GM19467 (cell line): ENCODE data around the gene RIMBP3B.
"Not testable (repeated sequence)": the region's sequence is repeated elsewhere in the genome, so short reads cannot be mapped to it uniquely, and the experiment has no call there.

Experiments used
- ATAC-seq: cut with Tn5 transposase; IDR thresholded peaks from one replicate; pipeline ENCODE4 v1.9.1; 2021; ENCODE audit warnings: mild to moderate bottlenecking, moderate library complexity; ENCODE audit not compliant: unreplicated experiment

RIMBP3B gene

GRCh38 chr22:21383701-21384467 is at the start of gene RIMBP3B:
Gene RIMBP3B, plus strand, starts transcription at chr22:21383751. Its CDS starts 108 bp downstream, at chr22:21383859.
- peak; percentile 60 for ATAC-seq

DNA sequence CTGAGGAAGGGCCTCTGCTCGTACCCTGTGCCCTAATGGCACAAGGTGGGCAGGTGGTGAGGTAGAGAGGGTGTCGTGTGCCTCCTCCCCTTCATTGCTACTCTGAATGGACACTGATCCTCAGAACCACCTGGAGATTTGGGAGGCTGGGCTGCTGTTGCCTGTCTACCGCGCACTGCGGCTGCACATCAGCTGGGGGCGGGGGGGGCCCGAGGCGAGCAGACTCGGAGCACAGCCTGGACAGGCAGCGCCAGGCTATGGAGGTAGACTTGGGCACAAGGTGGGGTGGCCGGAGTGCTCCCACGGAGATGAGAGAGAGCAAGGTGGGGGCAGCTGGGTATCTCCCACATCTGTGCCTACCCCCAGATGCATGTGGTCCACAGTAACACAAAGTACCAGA is 26.0 kb upstream of the RIMBP3B start:
- not testable (repeated sequence) for ATAC-seq

DNA sequence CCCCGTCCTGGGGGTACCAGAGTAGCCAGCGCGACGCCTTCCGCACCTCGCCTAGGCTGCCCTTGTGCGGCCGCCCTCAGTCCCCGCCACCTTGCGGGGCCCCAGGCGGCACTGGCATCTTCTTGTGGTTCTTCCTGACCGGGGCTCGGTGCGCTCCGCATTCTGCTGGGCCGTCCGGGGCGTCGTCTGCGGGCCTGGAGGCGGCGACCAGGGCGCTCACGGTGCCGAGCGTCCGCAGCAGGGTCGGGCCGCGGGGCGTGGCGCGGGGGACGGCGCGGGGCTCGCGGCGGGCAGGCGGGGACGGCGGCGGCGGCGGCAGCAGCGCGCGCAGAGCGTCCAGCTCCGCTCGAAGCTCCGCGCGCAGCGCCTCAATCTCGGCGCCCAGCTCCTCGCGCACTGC is 23.0 kb upstream of the RIMBP3B start:
- not testable (repeated sequence) for ATAC-seq

GRCh38 chr22:21362473-21362872 is 21.1 kb upstream of the RIMBP3B start:
- ATAC-seq = not testable (repeated sequence)

- ATAC-seq = not testable (repeated sequence)
Measured at GRCh38 chr22:21363061-21363460, 20.5 kb upstream of the RIMBP3B start.

GRCh38 chr22:21363803-21364202 is 19.7 kb upstream of the RIMBP3B start:
- not testable (repeated sequence) for ATAC-seq

DNA sequence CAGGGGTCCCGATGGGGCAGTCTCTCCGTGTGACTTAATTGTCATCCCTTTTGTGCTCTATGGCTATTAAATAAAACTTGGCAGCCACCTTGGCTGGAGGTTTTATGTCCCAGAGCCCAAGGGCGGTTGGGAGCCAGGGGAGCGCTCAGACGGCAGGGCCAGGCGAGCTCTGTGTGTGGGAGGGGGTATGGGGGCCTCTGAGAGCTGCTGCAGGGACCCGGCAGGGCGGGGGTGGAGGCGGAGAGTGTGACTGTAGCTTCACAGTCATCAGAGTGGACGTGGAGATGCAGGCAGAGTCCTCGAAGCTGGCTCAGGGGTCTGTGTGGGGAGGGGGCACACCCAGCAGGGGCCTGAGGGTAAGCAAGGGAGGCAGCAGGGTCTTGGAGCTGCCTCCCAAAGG is 19.2 kb upstream of the RIMBP3B start:
- ATAC-seq = not testable (repeated sequence)

DNA sequence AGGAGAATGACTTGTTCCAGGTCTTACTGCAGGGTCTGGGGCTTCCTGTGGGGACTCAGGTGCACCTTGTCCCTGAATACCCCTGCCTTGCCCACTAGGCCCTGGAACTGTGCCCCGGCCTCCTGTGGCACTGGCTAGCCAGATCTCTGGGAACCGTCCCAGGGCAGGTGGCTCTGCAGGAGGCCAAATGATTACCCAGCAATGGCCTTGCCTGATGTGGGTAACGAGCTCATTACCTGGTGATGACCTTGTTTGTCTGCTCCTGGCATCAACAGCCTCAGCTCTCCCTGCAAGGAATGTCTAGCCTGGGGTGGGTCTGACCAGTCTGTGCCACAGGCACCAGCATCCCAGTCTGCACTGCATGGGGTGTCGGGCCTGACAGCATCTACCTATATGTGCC is 18.2 kb upstream of the RIMBP3B start:
- not testable (repeated sequence) for ATAC-seq

DNA sequence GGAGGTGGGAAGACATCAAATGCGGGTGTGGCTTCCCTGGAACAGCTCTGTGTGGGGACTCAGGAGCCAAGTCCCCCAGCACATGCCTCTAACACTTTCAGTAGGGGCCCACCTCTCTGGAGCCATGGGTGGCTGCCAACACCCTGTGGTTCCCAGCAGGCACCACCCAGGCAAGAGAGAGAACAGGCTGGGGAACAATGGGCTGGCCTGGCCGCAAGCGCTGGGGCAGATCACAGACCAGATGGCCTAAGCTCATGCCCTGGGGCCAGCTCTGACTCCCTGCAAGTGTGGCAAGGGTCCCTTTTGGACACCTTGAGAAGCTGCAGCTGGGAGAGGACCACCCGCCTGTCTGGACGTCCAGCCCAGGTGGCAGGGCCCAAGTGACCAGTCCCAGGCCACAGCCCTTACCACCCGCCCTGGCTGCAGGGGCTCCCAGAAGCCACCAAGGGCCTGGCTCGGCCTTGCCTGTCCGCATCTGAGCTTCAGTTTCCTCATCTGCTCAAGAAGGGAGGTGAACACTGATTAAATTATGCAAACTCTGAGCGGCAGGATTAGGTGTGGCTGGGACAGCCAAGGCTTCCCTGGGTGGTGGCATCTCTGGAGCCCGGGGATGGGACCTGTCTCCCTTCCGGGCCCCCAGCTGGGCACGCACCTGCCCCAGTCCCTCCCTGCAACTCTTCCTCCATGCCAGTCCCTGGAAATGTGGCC is 14.8 kb upstream of the RIMBP3B start:
- not testable (repeated sequence) for ATAC-seq

DNA sequence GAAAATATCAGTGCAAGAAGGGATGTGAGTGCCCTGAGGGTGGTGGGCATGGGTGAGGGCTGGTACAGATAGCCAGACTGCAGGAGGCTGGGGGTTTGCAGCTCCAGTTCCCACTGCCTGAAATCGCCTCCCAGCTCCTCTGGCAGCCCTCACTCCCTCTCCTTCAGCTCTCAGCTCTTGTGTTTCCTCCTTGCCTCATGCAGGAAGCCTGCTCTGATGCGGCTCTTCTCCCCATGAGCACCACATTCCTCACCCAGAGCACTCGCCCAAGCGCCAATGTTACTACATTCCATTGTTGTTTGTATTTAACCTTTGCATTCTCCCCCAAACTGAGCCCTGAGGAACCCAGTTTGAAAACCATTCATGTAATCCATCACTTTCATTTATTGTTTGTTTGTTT is 7.7 kb upstream of the RIMBP3B start:
- ATAC-seq = not testable (repeated sequence)

GRCh38 chr22:21384468-21385357 is 1.2 kb downstream of the RIMBP3B start:
- ATAC-seq = peak; percentile 12

- ATAC-seq = not testable (repeated sequence)
Measured at GRCh38 chr22:21389480-21389879, 5.9 kb downstream of the RIMBP3B start.

GRCh38 chr22:21390013-21390412 is 6.5 kb downstream of the RIMBP3B start:
- not testable (repeated sequence) for ATAC-seq

- not testable (repeated sequence) for ATAC-seq
Measured at GRCh38 chr22:21394613-21395012, 11.1 kb downstream of the RIMBP3B start.

DNA sequence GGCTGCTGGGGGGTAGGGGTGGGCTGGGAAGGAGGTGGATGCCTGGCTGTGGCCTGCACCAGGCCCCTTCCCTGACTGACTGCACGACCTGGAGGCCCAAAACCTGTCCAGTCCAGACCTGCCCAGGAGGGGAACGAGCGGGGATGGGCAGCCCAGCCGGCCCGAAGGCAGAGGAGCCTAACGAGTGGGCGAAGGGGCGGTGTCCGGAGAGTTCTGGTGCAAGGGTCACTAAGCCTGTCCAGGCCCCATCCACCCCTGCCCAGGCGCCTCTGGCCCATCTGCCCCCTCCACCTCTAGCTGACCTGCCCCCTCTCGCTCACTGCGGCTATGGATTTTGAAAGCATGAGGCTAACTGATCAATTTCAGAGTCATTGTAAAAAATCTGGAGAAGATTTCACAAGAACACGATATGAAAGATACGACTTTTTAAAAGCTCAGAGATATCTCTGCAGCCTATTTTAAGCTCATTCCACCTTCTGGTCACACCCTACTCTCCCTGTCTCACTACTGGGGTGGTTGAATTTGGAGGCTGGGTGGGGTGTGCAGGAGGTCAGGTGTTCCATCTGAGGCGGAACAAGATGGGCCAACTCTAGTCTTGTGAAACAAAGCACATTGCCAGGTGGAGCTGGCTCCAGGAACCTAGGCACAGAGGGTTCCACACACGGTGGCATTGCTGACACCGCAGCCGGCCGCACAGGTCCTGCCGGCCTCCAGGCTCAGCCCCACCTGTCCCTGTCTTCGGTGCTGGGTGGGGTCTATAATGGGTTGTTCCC is 17.8 kb downstream of the RIMBP3B start:
- ATAC-seq = not testable (repeated sequence)

- ATAC-seq = not testable (repeated sequence)
Measured at GRCh38 chr22:21402763-21403314, 19.3 kb downstream of the RIMBP3B start.

DNA sequence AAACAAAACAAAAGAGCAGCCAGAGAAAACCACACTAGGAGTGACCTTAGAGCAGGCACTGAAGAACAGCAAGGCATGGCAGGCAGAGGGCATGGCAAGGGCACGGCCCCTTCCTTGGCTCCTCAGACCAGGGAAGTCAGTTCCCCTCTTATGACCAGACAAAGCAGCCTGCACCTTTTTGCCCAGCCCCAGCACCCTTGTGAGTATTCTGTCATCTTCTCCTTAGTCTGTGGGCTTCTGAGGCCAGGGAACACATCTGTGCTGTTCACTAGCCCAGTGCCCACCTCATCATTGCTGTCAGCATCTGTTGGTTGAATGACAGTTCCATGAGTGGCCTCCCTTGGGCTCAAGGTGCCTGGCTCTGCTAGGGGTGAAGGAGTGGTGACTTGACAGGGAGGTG is 23.6 kb downstream of the RIMBP3B start:
- not testable (repeated sequence) for ATAC-seq

- ATAC-seq = not testable (repeated sequence)
Measured at GRCh38 chr22:21407792-21408191, 24.2 kb downstream of the RIMBP3B start.

GRCh38 chr22:21416375-21416774 is 32.8 kb downstream of the RIMBP3B start:
- ATAC-seq = not testable (repeated sequence)

DNA sequence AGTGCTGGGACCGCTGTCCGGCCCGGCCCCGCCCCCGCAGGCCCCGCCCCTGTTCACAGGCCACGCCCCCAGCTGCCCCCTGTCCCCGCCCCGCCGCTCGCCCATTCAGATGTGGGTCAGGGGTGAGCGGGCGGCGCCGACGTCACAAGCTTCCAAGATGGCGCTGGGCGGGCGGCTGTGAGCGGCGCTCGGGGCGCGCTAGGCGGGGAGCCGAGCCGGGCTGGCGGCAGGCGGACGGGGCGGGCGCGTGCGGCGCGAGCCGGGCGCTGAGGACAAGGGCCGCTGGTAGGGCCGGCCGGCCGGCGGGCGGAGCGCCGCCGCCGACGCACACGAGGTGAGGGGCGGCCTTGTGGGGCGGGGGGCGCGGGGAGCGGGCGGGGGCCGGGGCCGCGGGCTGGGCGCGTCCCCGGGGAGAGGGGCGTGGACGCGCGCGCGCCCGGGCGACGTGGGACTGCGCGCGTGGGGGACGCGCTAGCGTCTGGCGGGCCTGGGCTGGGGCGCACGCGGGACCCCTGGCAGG is 33.7 kb downstream of the RIMBP3B start, which contains the start of gene HIC2:
TSS of gene HIC2 (plus strand) at position 145 of the 520 bp plus-strand sequence. CDS start 25,461 bp downstream, outside the sequence.
- peak; percentile 57 for ATAC-seq
